Measurements from ENCODE around the gene PDE8A. TPM values are rescaled to one million over a fixed set of nuclear protein-coding genes. Genes with fewer than 3 reads are reported as not detected.

PDE8A gene
- total and polyA plus RNA-seq, 4 donors, result 11.2 to 47.5 (median 16.6) TPM

DNA sequence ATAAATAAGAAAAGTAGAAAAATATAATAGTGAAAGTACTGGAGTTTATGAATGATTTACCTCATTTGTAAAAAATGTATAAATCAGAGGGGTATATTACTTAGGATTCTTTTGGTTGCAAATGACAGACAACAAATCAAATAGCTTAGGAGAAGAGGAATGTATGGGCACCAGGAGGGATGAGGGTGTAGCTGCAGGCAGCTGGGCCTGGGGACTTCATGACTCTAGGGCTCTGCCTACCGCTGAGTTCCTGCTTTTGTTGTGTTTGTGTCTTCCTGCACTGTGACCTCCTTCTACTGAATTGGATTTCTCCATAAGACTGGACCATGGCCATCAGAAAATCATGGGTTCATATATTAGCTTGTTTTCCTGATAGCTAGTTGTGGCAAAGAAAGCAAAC lies 27.9 kb upstream of the PDE8A start:
- Histone ChIP-seq H3K9me3 (ENCODE audit: control insufficient read depth in 4 of 4, low read length in 3 of 4) (no peaks in the 10 kb centered on the region), H3K4me3 (ENCODE audit: low read depth in 1 of 3, low read length in 3 of 3) (no peak overlapping the region), H3K36me3 (ENCODE audit: control insufficient read depth in 4 of 4, insufficient read depth in 3 of 4, low read depth in 1 of 4, low read length in 3 of 4) (peaks cover 0 to 6% (median 3%) of the 10 kb centered on the region in 4 donors), H3K4me1 (ENCODE audit: control insufficient read depth in 4 of 4, insufficient read depth in 4 of 4, low read length in 3 of 4) (peaks cover 0 to 2% (median 0%) of the 10 kb centered on the region in 4 donors), H3K27me3 (ENCODE audit: control insufficient read depth in 4 of 4, insufficient read depth in 4 of 4, low read length in 3 of 4) (no peaks in the 10 kb centered on the region), H3K9ac (ENCODE audit: low read depth in 1 of 2, low read length in 2 of 2) (no peak overlapping the region), H3K27ac (ENCODE audit: low read depth in 1 of 2, low read length in 2 of 2) (no peak overlapping the region)
- no peak for DNase-seq (ENCODE audit: low spot score)
- TF ChIP-seq, protein P1, sequence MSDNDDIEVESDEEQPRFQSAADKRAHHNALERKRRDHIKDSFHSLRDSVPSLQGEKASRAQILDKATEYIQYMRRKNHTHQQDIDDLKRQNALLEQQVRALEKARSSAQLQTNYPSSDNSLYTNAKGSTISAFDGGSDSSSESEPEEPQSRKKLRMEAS (IDR thresholded peaks at IDR 0.05), result no peak
- TF ChIP-seq, protein P2, sequence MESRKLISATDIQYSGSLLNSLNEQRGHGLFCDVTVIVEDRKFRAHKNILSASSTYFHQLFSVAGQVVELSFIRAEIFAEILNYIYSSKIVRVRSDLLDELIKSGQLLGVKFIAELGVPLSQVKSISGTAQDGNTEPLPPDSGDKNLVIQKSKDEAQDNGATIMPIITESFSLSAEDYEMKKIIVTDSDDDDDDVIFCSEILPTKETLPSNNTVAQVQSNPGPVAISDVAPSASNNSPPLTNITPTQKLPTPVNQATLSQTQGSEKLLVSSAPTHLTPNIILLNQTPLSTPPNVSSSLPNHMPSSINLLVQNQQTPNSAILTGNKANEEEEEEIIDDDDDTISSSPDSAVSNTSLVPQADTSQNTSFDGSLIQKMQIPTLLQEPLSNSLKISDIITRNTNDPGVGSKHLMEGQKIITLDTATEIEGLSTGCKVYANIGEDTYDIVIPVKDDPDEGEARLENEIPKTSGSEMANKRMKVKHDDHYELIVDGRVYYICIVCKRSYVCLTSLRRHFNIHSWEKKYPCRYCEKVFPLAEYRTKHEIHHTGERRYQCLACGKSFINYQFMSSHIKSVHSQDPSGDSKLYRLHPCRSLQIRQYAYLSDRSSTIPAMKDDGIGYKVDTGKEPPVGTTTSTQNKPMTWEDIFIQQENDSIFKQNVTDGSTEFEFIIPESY (IDR thresholded peaks at IDR 0.05), result no peak
- TF ChIP-seq GABPA (IDR thresholded peaks at IDR 0.05 in 1 of 2, conservative IDR thresholded peaks at IDR 0.05 in 1 of 2), result no peak
- WGBS, result 82% methylated on average over 1 of the region's 1 CpG

DNA sequence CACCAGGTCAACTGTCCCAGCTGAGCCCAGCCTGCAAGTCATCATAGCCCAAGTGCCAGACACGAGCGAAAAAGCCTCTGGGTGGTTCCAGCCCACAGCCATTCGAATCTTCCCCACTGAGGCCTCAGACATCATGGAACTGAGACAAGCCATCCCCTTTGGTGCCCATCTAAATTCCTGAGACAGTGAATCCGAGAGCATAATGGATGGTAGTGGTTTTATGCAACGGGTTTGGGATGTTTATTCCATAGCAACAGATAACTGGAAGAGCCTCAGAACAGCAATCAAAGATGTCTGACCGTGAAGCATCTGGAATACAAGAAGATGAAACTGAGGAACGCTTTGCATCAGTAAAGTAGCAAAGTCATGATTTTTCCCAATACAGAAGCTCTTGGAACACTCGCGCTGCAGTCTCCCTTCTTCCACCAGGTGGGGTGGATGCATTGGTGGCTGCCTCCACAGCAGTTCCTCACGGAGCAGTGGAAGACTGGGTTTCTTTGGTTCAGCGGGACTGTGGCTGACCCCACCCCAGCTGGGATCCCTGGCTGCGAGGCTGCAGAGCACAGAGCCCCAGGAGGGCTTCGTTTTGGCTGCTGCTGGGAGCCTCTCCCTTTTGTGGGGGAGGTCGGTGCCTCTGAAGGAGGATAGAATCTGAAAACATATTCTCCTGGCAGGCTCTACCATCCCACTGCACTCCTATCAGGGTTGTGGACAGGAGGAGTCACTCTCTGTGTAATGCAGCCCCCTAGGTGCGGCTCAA lies 26.4 kb upstream of the PDE8A start:
- peak; percentile 56 for DNase-seq (ENCODE audit: low spot score)
- Histone ChIP-seq H3K9ac (ENCODE audit: low read depth in 1 of 2, low read length in 2 of 2) (no peak overlapping the region), H3K36me3 (ENCODE audit: control insufficient read depth in 4 of 4, insufficient read depth in 3 of 4, low read depth in 1 of 4, low read length in 3 of 4) (peaks cover 0 to 2% (median 0%) of the 10 kb centered on the region in 4 donors), H3K27me3 (ENCODE audit: control insufficient read depth in 4 of 4, insufficient read depth in 4 of 4, low read length in 3 of 4) (no peaks in the 10 kb centered on the region), H3K4me1 (ENCODE audit: control insufficient read depth in 4 of 4, insufficient read depth in 4 of 4, low read length in 3 of 4) (peaks cover 0 to 4% (median 0%) of the 10 kb centered on the region in 4 donors), H3K27ac (ENCODE audit: low read depth in 1 of 2, low read length in 2 of 2) (no peak overlapping the region), H3K4me3 (ENCODE audit: low read depth in 1 of 3, low read length in 3 of 3) (no peak overlapping the region), H3K9me3 (ENCODE audit: control insufficient read depth in 4 of 4, low read length in 3 of 4) (no peaks in the 10 kb centered on the region)
- 28% methylated on average over 15 of the region's 15 CpGs for WGBS
- TF ChIP-seq GABPA (IDR thresholded peaks at IDR 0.05 in 1 of 2, conservative IDR thresholded peaks at IDR 0.05 in 1 of 2) (no peak), HNF4G (IDR thresholded peaks at IDR 0.05) (no peak), HNF4A (conservative IDR thresholded peaks at IDR 0.05) (peak in 1 of 2 donors; percentile 13), RXRA (IDR thresholded peaks at IDR 0.05) (peak in 1 of 2 donors; percentile 19), FOXA2 (IDR thresholded peaks at IDR 0.05) (no peak), EGR1 (IDR thresholded peaks at IDR 0.05; ENCODE audit: low read depth in 2 of 2) (no peak), RAD21 (IDR thresholded peaks at IDR 0.05) (peak; percentile 98), JUND (IDR thresholded peaks at IDR 0.05) (no peak), NR2F2 (IDR thresholded peaks at IDR 0.05) (peak; percentile 25), SP1 (IDR thresholded peaks at IDR 0.05) (no peak)
- TF ChIP-seq, protein P3, sequence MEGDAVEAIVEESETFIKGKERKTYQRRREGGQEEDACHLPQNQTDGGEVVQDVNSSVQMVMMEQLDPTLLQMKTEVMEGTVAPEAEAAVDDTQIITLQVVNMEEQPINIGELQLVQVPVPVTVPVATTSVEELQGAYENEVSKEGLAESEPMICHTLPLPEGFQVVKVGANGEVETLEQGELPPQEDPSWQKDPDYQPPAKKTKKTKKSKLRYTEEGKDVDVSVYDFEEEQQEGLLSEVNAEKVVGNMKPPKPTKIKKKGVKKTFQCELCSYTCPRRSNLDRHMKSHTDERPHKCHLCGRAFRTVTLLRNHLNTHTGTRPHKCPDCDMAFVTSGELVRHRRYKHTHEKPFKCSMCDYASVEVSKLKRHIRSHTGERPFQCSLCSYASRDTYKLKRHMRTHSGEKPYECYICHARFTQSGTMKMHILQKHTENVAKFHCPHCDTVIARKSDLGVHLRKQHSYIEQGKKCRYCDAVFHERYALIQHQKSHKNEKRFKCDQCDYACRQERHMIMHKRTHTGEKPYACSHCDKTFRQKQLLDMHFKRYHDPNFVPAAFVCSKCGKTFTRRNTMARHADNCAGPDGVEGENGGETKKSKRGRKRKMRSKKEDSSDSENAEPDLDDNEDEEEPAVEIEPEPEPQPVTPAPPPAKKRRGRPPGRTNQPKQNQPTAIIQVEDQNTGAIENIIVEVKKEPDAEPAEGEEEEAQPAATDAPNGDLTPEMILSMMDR (IDR thresholded peaks at IDR 0.05; ENCODE audit: low read depth, low read length, missing input control), result peak; percentile 89
- TF ChIP-seq, protein P1 (IDR thresholded peaks at IDR 0.05), result no peak
- TF ChIP-seq, protein P2 (IDR thresholded peaks at IDR 0.05), result no peak
